Immature natural killer cell (primary cell): Measurements from ENCODE around the gene THOC1. TPM values are rescaled to one million over a fixed set of nuclear protein-coding genes. Genes with fewer than 3 reads are reported as not detected.

Experiments
- DNase-seq, 3 donors: peaks; one replicate each; pipeline ENCODE4 v3.0.0; 2022; ENCODE audit warnings: mixed read lengths in 1 of 3
- H3K27ac Mint-ChIP-seq, 6 donors: one replicate each; pipeline ENCODE4 v1.8.0; 2020; ENCODE audit warnings: mixed read lengths in 6 of 6, mild to moderate bottlenecking in 5 of 6, inconsistent platforms in 4 of 6, moderate library complexity in 3 of 6
- H3K27me3 Mint-ChIP-seq, 3 donors: one replicate each; pipeline ENCODE4 v1.8.0; 2020 to 2021; ENCODE audit warnings: low read depth in 3 of 3, mild to moderate bottlenecking in 3 of 3, mixed read lengths in 3 of 3, moderate library complexity in 3 of 3, inconsistent platforms in 1 of 3
- H3K36me3 Mint-ChIP-seq, 3 donors: one replicate each; pipeline ENCODE4 v1.8.0; 2020; ENCODE audit warnings: mixed read lengths in 3 of 3, inconsistent platforms in 2 of 3, mild to moderate bottlenecking in 2 of 3
- H3K4me1 Mint-ChIP-seq, 2 donors: one replicate each; pipeline ENCODE4 v1.8.0; 2020; ENCODE audit warnings: inconsistent platforms in 2 of 2, mild to moderate bottlenecking in 2 of 2, mixed read lengths in 2 of 2, moderate library complexity in 1 of 2
- H3K4me3 Mint-ChIP-seq, 5 donors: one replicate each; pipeline ENCODE4 v1.8.0; 2020; ENCODE audit warnings: mild to moderate bottlenecking in 5 of 5, mixed read lengths in 5 of 5, inconsistent platforms in 3 of 5, moderate library complexity in 3 of 5
- H3K9me3 Mint-ChIP-seq, 6 donors: one replicate each; pipeline ENCODE4 v1.8.0; 2020; ENCODE audit warnings: mild to moderate bottlenecking in 6 of 6, mixed read lengths in 6 of 6, inconsistent platforms in 4 of 6, moderate library complexity in 3 of 6
- polyA plus RNA-seq, 3 donors: library from polyadenylated mRNA; unstranded; fragments of 300-500 nt; fragmentation: Illumina TruSeq; gene quantifications; one replicate each; pipeline ENCODE4 v1.2.3, GENCODE V29; 2021

Gene THOC1
- polyA plus RNA-seq, 3 donors from 2014 or later = 7.6 to 20.3 (median 14.7) TPM

GRCh38 chr18:189254-189653 is 78.6 kb downstream of the THOC1 start:
- no peak overlapping the region for H3K4me3 Mint-ChIP-seq
- H3K27ac Mint-ChIP-seq = no peak overlapping the region
- H3K36me3 Mint-ChIP-seq = peaks cover 0 to 5% (median 0%) of the 10 kb centered on the region in 3 donors
- H3K9me3 Mint-ChIP-seq = no peaks in the 10 kb centered on the region
- peaks cover 0 to 19% of the 10 kb centered on the region in 2 donors for H3K4me1 Mint-ChIP-seq
- no peak for DNase-seq
- H3K27me3 Mint-ChIP-seq = peaks cover 0 to 1% (median 0%) of the 10 kb centered on the region in 3 donors

- H3K27ac Mint-ChIP-seq = peak overlapping the region in 1 of 6 donors; percentile 39
- H3K9me3 Mint-ChIP-seq = no peaks in the 10 kb centered on the region
- peaks cover 0 to 4% (median 0%) of the 10 kb centered on the region in 3 donors for H3K27me3 Mint-ChIP-seq
- no peak for DNase-seq
- peaks cover 5 to 36% of the 10 kb centered on the region in 2 donors for H3K4me1 Mint-ChIP-seq
- no peak overlapping the region for H3K4me3 Mint-ChIP-seq
- peaks cover 15 to 22% (median 18%) of the 10 kb centered on the region in 3 donors for H3K36me3 Mint-ChIP-seq
Measured at GRCh38 chr18:183769-184168, 84.1 kb downstream of the THOC1 start.

GRCh38 chr18:181711-182110 is 86.1 kb downstream of the THOC1 start:
- no peak for DNase-seq
- H3K4me3 Mint-ChIP-seq = no peak overlapping the region
- H3K27ac Mint-ChIP-seq = peak overlapping the region in 1 of 6 donors; percentile 13
- H3K36me3 Mint-ChIP-seq = peaks cover 15 to 22% (median 18%) of the 10 kb centered on the region in 3 donors
- no peaks in the 10 kb centered on the region for H3K9me3 Mint-ChIP-seq
- peaks cover 10 to 44% of the 10 kb centered on the region in 2 donors for H3K4me1 Mint-ChIP-seq
- peaks cover 0 to 4% (median 0%) of the 10 kb centered on the region in 3 donors for H3K27me3 Mint-ChIP-seq

- Mint-ChIP-seq H3K4me3 (no peak overlapping the region), H3K27ac (no peak overlapping the region), H3K36me3 (peaks cover 15 to 18% (median 17%) of the 10 kb centered on the region in 3 donors), H3K4me1 (peaks cover 10 to 54% of the 10 kb centered on the region in 2 donors), H3K9me3 (no peaks in the 10 kb centered on the region), H3K27me3 (peaks cover 0 to 5% (median 0%) of the 10 kb centered on the region in 3 donors)
- DNase-seq = no peak
Measured at GRCh38 chr18:179499-179898, 88.3 kb downstream of the THOC1 start.

- Mint-ChIP-seq H3K27ac (peak overlapping the region in 1 of 6 donors; percentile 30), H3K27me3 (peaks cover 0 to 2% (median 1%) of the 10 kb centered on the region in 3 donors)
Measured at GRCh38 chr18:172361-172760, 95.5 kb downstream of the THOC1 start.

More at GRCh38 chr18:172361-172760, 95.5 kb downstream of the THOC1 start:
- no peak for DNase-seq
- H3K4me3 Mint-ChIP-seq = no peak overlapping the region
- no peaks in the 10 kb centered on the region for H3K9me3 Mint-ChIP-seq
- H3K36me3 Mint-ChIP-seq = peaks cover 4 to 23% (median 7%) of the 10 kb centered on the region in 3 donors
- peaks cover 2 to 10% of the 10 kb centered on the region in 2 donors for H3K4me1 Mint-ChIP-seq

Other genes with a start within 250 kb of the THOC1 start
- not detected for gene TUBB8B, start 218.4 kb downstream of the THOC1 start, polyA plus RNA-seq
- 10 to 100 TPM; 22.5 to 50.7 (median 35.0) TPM for gene USP14, start 109.5 kb downstream of the THOC1 start, polyA plus RNA-seq
- not detected for gene COLEC12, start 232.7 kb upstream of the THOC1 start, polyA plus RNA-seq